ENCODE measurements around the gene SEL1L3.
A peak's percentile ranks its signal among the peaks of the same experiment; 100 is the strongest.

SEL1L3 gene

GRCh38 chr4:25815586-25815985 is 47.2 kb downstream of the SEL1L3 start:
- DNase-seq: no peak

DNA sequence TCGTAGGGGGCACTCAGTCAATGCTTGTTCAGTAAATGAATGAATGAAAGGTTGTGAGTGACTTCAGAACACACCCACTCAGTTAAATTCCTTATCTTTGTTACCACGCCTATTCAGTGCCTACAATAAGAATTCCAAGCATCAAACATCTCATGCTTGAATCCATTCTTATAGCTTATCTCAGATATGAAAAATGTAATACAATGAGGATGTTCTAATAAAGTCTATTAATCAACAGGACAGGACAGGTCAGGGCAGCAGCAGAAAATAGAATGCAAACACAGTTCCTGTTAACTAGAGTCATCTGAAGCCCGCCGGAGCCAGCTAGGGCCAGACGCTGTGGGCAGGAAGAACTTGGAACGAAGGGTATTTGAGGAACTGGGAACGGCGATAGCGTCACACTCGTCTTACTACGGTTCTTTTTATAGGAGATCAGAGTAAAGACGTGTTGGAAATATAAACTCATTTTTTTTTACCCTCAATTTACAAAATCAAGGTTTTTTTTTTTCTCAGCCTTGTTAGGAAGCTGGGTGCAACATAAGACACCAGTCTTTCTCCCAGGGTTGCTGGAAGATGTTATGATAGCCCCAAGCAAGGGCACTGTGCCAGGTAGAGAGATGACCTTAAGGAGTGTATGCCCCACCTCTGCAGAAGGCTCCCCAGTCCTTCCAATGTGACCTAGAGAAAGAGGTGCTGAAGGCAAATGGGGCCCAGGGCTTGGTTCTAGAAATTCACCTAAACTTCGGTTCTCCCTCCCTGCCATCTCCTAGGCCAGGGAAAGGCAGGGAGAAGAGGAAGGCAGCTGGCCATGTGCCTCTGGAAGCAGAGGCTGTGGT is 48.3 kb downstream of the SEL1L3 start:
- DNase-seq: no peak

GRCh38 chr4:25813448-25814106 is 49.2 kb downstream of the SEL1L3 start:
- DNase-seq: no peak

- no peak for DNase-seq
Measured at GRCh38 chr4:25811841-25812240, 50.9 kb downstream of the SEL1L3 start.

- DNase-seq: no peak
Measured at GRCh38 chr4:25811374-25811690, 51.5 kb downstream of the SEL1L3 start.

GRCh38 chr4:25810461-25811373 is 52.1 kb downstream of the SEL1L3 start:
- no peak for DNase-seq

DNA sequence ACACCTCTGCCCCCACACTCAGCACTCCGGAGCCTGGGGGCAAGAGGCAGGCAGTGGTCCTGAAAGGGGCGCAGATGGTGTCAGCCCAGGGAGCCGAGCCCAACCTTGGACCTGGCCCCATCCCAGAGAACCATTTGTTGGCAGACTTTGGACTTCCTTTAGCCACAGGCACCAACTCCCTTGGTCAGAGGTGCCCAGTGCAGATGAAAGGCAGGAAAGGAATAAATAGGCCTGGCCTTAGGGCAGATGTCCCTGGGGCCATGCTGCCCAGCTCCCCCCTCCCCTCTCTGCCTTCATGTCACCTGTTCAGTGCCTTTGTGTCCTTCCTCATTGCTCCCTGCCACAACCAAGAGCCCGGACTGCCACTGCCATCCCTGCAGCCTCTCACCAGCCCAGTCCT is 52.8 kb downstream of the SEL1L3 start:
- DNase-seq: no peak

DNA sequence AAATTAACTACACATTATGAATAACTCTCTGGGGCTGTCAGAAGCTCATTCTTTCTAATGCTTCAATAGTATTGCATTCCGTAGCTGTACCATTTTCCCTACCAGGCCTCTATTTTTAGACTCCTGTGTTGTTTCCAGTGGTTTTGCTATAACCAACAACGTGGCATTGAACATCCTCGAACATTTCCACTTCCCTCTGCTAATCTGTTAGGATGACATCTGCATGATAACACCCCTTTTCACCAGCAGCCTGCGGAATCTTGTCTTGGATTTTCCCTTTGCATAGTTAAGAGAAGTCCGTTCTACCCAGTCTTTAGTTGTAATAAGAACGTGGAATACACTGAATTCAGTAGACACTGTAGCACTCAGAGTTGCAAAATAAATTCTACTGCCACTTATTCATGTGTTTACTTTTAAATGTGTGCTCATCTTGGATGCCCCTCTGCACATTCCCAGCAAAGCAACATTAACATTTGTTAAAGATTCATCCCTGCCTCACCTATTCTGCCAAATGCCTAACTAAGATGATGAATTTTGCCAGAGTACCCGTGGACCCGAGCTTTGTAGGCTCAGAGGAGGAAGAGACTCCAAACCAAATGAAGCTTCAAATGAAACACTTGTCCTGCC is 55.6 kb downstream of the SEL1L3 start:
- DNase-seq: no peak

GRCh38 chr4:25805255-25805860 is 57.4 kb downstream of the SEL1L3 start:
- DNase-seq: no peak

DNA sequence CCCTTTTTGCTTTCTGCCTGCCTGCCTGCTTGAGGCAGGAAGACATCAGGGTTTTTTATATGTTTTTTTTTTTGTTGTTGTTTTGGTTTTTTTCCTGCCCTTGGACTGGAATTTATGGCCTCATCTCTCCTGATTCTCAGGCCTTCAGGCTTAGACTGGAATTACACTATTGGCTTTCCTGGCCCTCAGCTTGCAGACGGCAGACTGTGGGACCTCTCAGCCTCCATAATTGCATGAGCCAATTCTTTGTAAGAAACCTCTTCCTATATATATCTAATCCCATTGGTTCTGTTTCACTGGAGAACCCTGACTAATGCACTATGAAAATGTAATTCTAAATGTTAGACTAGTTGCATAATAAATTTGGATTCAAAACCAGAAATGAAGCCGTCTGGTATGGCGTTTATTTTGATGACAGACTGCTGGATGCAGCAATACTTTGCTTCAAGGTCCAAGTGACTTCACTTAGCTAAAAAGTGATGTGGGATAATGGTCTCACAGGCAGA is 59.0 kb downstream of the SEL1L3 start:
- no peak for DNase-seq

DNA sequence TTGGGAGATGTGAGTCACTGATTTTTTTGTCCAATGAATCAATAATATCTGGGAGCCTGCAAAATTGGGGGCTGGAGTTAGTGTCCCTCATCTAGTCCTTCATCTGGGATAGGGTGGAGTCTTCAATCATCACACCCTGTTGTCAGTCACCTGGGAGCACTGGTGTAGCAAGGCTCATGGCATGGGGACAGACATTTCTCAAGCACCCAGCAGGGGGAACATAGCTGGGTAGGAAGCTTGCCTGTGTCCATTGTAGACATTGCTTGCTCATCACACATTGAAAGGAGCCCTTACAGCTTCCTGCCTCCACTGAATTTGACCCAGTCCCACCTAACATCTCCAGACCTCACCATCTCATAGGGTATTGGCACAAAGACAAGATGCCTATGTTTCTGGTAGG is 61.2 kb downstream of the SEL1L3 start:
- DNase-seq: no peak

DNA sequence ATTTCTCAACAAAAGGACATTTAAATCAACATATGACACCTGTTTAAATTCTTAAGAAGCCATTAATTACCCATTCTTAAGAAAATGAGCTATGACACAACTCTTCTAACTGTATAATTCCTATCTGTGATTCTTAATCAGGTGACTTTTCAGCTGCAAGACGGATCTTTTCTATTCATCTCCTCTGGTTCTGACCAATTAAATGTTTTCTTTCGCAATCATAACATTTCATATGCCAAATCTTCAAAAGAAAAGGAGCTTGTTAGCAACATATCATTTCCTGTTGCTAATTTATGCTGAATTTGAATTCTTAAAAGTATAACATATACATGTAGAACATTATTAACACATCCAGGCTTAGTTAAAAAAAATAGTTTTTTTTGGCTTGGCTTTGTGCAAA is 62.5 kb downstream of the SEL1L3 start:
- DNase-seq: no peak

GRCh38 chr4:25799522-25799921 is 63.3 kb downstream of the SEL1L3 start:
- no peak for DNase-seq

DNA sequence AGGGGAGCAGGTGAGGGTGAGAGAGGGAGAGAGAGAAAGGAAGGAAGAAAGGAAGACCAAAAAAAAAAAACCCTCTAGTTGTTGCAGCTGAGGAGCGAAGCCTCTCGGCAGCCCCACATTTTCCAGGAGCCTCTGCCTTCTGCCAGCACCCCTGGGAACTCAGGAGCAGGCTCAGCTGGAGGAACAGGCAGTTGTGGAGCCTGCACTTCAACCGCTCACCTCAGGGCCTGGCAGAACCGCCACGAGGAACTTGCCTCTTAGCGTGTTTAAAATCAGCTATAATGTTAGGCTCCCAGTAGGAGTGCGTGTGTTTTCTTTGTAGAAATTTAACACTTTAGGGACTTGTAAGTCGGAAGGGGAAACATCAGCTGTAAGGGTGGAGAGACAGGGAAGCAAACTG is 65.7 kb downstream of the SEL1L3 start:
- no peak for DNase-seq

GRCh38 chr4:25795566-25796454 is 67.0 kb downstream of the SEL1L3 start:
- DNase-seq: no peak

DNA sequence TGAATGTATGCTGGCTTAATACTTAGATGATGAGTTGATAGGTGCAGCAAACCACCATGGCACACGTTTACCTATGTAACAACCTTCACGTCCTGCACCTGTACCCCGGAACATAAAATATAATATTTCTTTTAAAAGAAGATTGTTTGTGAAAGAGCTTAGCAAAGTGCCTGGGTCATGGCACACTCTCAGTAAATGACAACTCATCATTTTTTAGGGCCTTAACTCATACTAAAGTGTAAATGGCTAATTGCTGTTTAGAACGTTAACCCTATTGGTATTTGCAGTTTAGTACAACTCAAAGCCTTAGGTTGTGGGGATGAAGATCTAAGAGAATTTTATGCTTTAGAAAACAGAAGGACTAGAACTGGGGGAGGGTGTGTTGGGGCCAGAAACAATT is 67.7 kb downstream of the SEL1L3 start:
- DNase-seq: no peak

DNA sequence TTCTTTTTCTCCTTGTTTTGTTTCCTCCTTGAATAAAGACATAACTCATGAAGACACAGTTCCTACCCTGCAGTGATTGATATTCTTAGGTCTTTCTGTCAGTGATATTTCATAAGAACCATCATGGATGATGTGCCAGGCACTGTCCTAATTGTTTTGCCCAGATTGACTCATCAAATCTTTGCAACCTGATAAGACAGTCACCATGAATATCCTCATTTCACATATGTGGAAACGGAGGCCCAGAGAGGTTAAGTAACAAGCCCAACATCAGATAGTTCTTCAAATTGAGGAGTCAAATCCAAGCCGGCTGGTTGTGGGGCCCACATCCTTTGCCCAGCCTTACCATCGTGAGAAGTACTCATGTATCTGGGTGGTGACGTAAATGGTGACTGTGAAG is 69.9 kb downstream of the SEL1L3 start:
- DNase-seq: no peak

GRCh38 chr4:25792200-25792791 is 70.5 kb downstream of the SEL1L3 start:
- peak; percentile 40 for DNase-seq

DNA sequence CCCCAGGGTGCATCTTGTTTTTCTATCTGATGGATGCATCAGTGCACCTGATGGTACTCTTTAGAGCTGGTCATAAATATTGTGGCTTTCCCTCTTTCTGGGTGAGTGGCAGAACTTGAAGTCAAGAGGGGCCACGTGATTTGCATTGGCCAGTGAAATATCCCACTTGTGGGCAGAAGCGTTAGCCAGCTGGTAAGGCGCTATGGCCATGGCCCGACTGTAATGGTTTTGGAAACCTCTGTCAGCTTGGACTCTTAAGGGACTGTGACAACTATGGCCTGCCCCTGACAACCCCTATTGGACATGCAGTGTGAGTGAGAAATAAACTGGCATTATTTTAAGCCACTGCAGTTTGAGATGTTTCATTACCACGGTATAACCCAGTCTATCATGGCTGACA is 72.8 kb downstream of the SEL1L3 start:
- no peak for DNase-seq

GRCh38 chr4:25788703-25789238 is 74.0 kb downstream of the SEL1L3 start:
- DNase-seq: no peak
